ENCODE results near the gene ESRRA. TPM values are rescaled to one million over a fixed set of nuclear protein-coding genes. Genes with fewer than 3 reads are reported as not detected.

ESRRA gene
- total and polyA plus RNA-seq, 2 of the 13 experiments (the other 11 are each of a cell fraction or from before 2014, with no cell fraction given): 18.1 to 36.3 TPM

GRCh38 chr11:64284048-64284961 is 21.0 kb upstream of the ESRRA start, which contains the start of gene BAD (continued):
- TF ChIP-seq, protein P1, sequence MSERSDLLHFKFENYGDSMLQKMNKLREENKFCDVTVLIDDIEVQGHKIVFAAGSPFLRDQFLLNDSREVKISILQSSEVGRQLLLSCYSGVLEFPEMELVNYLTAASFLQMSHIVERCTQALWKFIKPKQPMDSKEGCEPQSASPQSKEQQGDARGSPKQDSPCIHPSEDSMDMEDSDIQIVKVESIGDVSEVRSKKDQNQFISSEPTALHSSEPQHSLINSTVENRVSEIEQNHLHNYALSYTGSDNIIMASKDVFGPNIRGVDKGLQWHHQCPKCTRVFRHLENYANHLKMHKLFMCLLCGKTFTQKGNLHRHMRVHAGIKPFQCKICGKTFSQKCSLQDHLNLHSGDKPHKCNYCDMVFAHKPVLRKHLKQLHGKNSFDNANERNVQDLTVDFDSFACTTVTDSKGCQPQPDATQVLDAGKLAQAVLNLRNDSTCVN (CRISPR knock-in tag; IDR thresholded peaks at IDR 0.05; ENCODE audit: borderline replicate concordance): 0 out of 2 replicates have a peak, but pooled peaks have one; percentile 27
- TF ChIP-seq, protein P2, sequence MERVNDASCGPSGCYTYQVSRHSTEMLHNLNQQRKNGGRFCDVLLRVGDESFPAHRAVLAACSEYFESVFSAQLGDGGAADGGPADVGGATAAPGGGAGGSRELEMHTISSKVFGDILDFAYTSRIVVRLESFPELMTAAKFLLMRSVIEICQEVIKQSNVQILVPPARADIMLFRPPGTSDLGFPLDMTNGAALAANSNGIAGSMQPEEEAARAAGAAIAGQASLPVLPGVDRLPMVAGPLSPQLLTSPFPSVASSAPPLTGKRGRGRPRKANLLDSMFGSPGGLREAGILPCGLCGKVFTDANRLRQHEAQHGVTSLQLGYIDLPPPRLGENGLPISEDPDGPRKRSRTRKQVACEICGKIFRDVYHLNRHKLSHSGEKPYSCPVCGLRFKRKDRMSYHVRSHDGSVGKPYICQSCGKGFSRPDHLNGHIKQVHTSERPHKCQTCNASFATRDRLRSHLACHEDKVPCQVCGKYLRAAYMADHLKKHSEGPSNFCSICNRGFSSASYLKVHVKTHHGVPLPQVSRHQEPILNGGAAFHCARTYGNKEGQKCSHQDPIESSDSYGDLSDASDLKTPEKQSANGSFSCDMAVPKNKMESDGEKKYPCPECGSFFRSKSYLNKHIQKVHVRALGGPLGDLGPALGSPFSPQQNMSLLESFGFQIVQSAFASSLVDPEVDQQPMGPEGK (CRISPR knock-in tag; IDR thresholded peaks at IDR 0.05): peak; percentile 41; the same call in 1 of the 2 replicates
- TF ChIP-seq DR1 (CRISPR knock-in tag; IDR thresholded peaks at IDR 0.05) (0 out of 2 replicates have a peak, but pooled peaks have one; percentile 25), GZF1 (CRISPR knock-in tag; IDR thresholded peaks at IDR 0.05) (no peak), SP2 (CRISPR knock-in tag; IDR thresholded peaks at IDR 0.05) (peak; percentile 90), ZFP91 (CRISPR knock-in tag; IDR thresholded peaks at IDR 0.05; ENCODE audit: borderline replicate concordance) (peak; percentile 32; the same call in 1 of the 2 replicates), MBNL3 (CRISPR knock-in tag; conservative IDR thresholded peaks at IDR 0.05) (no peak), MXI1 (IDR thresholded peaks at IDR 0.05; ENCODE audit: borderline replicate concordance, low read depth, low read length) (peak; percentile 87; the same call in 2 of the 3 replicates), ZNF253 (CRISPR knock-in tag; IDR thresholded peaks at IDR 0.05; ENCODE audit: borderline replicate concordance) (no peak), STAT6 (CRISPR knock-in tag; IDR thresholded peaks at IDR 0.05; ENCODE audit: borderline replicate concordance) (no peak), RBM22 (optimal IDR thresholded peaks at IDR 0.05; ENCODE audit: low read length) (peak; percentile 30), GABPA (IDR thresholded peaks at IDR 0.05; ENCODE audit: low read depth, low read length) (no peak; the same call in 1 of the 2 replicates), GABPA (CRISPR knock-in tag; IDR thresholded peaks at IDR 0.05; ENCODE audit: low read depth) (peak; percentile 56; the same call in 1 of the 2 replicates), ZBTB49 (CRISPR knock-in tag; IDR thresholded peaks at IDR 0.05; ENCODE audit: borderline replicate concordance) (no peak), AGO1 (IDR thresholded peaks at IDR 0.05; ENCODE audit: low read depth, low read length, poor library complexity, severe bottlenecking) (peak; percentile 90), GTF2F1 (IDR thresholded peaks at IDR 0.05; ENCODE audit: low read length) (no peak), NFYB (CRISPR knock-in tag; IDR thresholded peaks at IDR 0.05) (peak; percentile 85), ZNF44 (CRISPR knock-in tag; IDR thresholded peaks at IDR 0.05) (peak; percentile 48; the same call in 1 of the 2 replicates)
